Mucosa of rectum (tissue), 2 donors: ENCODE results near the gene CC2D1B.

Source experiments
- H3K27ac ChIP-seq, 2 donors: one replicate each; pipeline ENCODE4 v1.7.0; 2013; ENCODE audit warnings: inconsistent platforms in 2 of 2, low read depth in 2 of 2, low read length in 2 of 2
- H3K27me3 ChIP-seq, 2 donors: one replicate each; pipeline ENCODE4 v1.7.0; 2013; ENCODE audit warnings: low read length in 2 of 2; ENCODE audit not compliant: control insufficient read depth in 2 of 2, insufficient read depth in 2 of 2
- H3K36me3 ChIP-seq, 2 donors: one replicate each; pipeline ENCODE4 v1.7.0; 2013; ENCODE audit warnings: low read length in 2 of 2; ENCODE audit not compliant: control insufficient read depth in 2 of 2, insufficient read depth in 2 of 2
- H3K4me1 ChIP-seq, 2 donors: one replicate each; pipeline ENCODE4 v1.7.0; 2013; ENCODE audit warnings: low read length in 2 of 2, mild to moderate bottlenecking in 1 of 2; ENCODE audit not compliant: control insufficient read depth in 2 of 2, insufficient read depth in 2 of 2
- H3K4me3 ChIP-seq, 2 donors: one replicate each; pipeline ENCODE4 v1.7.0; 2013; ENCODE audit warnings: low read length in 2 of 2
- H3K9ac ChIP-seq, 2 donors: one replicate each; pipeline ENCODE4 v1.7.0; 2013; ENCODE audit warnings: low read length in 2 of 2, low read depth in 1 of 2, mild to moderate bottlenecking in 1 of 2
- H3K9me3 ChIP-seq, 2 donors: one replicate each; pipeline ENCODE4 v1.7.0; 2013; ENCODE audit warnings: low read length in 2 of 2; ENCODE audit not compliant: control insufficient read depth in 2 of 2
- donor health status: healthy.
- donor health status: Normal muscosa, but diverticular disease.

Gene CC2D1B, protein sequence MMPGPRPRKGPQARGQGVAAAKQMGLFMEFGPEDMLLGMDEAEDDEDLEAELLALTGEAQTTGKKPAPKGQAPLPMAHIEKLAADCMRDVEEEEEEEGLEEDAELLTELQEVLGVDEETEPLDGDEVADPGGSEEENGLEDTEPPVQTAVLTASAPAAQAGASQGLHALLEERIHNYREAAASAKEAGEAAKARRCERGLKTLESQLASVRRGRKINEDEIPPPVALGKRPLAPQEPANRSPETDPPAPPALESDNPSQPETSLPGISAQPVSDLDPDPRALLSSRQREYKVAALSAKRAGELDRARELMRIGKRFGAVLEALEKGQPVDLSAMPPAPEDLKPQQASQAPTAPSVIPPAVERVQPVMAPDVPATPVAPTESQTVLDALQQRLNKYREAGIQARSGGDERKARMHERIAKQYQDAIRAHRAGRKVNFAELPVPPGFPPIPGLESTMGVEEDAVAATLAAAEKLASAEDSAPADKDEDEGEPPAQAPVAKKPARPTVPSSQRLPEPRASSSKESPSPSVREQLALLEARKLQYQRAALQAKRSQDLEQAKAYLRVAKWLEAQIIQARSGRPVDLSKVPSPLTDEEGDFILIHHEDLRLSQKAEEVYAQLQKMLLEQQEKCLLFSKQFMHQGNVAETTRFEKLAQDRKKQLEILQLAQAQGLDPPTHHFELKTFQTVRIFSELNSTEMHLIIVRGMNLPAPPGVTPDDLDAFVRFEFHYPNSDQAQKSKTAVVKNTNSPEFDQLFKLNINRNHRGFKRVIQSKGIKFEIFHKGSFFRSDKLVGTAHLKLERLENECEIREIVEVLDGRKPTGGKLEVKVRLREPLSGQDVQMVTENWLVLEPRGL

DNA sequence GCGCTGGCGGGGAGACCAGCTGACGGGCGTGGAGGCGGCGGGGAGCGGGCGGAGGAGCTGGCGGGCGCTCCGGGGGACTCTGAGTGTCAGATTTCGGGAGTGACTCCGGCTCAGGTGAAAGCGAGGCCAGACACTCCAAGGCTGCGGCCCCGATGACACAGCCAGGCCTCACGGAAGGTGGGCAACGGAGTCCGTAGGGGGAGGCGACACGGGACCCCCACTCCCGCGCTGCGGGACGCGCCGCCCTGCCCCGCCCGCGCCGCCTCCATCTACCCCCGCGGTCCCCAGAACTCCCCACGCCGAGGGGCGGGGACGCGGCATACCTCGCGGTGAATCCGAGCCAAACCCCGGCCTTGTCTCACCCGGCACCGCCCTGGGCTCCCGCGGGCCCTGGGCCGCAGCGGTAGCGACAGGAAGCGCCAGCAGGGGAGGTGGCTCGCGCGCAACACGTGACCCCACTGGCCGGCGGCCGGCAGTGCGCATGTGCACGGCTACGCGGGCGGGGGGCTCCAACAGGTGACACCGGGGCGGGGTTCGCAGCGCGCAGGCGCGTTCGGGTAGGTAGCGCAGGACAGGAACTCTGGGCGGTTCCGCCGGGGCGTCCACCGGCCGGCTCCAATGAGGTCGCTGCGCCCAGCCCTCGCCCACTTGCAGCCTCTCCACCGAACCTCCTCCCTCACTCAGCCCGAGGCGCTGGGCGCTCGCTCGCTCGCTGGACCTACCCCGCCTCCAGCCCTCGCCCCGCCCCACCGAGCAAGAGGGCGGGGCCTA, at the start of gene CC2D1B:
TSS of gene CC2D1B (minus strand) at position 460 of the 771 bp plus-strand sequence. CDS start 1,585 bp downstream, outside the sequence.
- peaks cover 10 to 17% of the 10 kb centered on the region in 2 donors for H3K36me3 ChIP-seq
- H3K4me3 ChIP-seq = peak within 1 kb of the TSS; percentile 71 to 85
- H3K27ac ChIP-seq = peak within 1 kb of the TSS; percentile 93 to 97
- H3K4me1 ChIP-seq = peaks cover 14% of the 10 kb centered on the region in 2 donors
- peak within 1 kb of the TSS; percentile 87 to 96 for H3K9ac ChIP-seq
- H3K9me3 ChIP-seq = no peaks in the 10 kb centered on the region
- no peaks in the 10 kb centered on the region for H3K27me3 ChIP-seq

- Histone ChIP-seq H3K27ac (no peak overlapping the region), H3K4me1 (peaks cover 9 to 14% of the 10 kb centered on the region in 2 donors), H3K9me3 (no peaks in the 10 kb centered on the region), H3K36me3 (peaks cover 60 to 78% of the 10 kb centered on the region in 2 donors), H3K27me3 (no peaks in the 10 kb centered on the region), H3K4me3 (no peak overlapping the region), H3K9ac (no peak overlapping the region)
Measured at GRCh38 chr1:52414942-52415341, 48.9 kb upstream of the CC2D1B start.

- H3K27me3 ChIP-seq = no peaks in the 10 kb centered on the region
- H3K27ac ChIP-seq = peak overlapping the region; percentile 70 to 81
- H3K4me1 ChIP-seq = peaks cover 9 to 14% of the 10 kb centered on the region in 2 donors
- H3K4me3 ChIP-seq = peak overlapping the region; percentile 27 to 36
- no peak overlapping the region for H3K9ac ChIP-seq
- H3K9me3 ChIP-seq = no peaks in the 10 kb centered on the region
- peaks cover 69 to 87% of the 10 kb centered on the region in 2 donors for H3K36me3 ChIP-seq
Measured at GRCh38 chr1:52413410-52413989, 47.5 kb upstream of the CC2D1B start.

DNA sequence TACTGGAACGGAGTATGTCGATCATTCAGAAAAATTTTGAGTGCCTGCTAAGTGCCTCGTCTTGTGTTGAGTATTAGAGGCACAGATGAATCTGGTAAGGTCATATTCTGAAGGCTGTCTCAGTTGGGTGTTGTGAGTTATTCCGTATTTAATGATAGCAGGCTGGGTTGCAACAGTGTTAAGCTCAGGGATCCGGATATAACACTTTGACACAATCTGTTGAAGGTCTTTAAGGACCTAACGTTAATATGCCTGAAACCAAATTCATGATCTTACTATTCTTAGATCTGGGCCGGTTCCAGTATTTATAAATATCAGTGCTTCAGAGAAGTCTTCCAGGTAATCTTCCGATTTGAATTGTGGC, 39.0 kb upstream of the CC2D1B start:
- peaks cover 18 to 22% of the 10 kb centered on the region in 2 donors for H3K4me1 ChIP-seq
- no peaks in the 10 kb centered on the region for H3K9me3 ChIP-seq
- H3K4me3 ChIP-seq = peak overlapping the region; percentile 96 to 97
- H3K36me3 ChIP-seq = peaks cover 18 to 29% of the 10 kb centered on the region in 2 donors
- H3K27ac ChIP-seq = peak overlapping the region; percentile 94 to 99
- H3K27me3 ChIP-seq = no peaks in the 10 kb centered on the region
- peak overlapping the region; percentile 85 to 99 for H3K9ac ChIP-seq

- peaks cover 18 to 22% of the 10 kb centered on the region in 2 donors for H3K4me1 ChIP-seq
Measured at GRCh38 chr1:52404116-52404974, 38.3 kb upstream of the CC2D1B start, which contains the start of the genes ORC1 and PRPF38A. Gene ORC1 (minus strand): TSS chr1:52404423. CDS start chr1:52402223, 2,200 bp downstream. Gene PRPF38A (plus strand): TSS chr1:52404602. CDS start chr1:52404750, 148 bp downstream.

GRCh38 chr1:52403566-52404115, 37.6 kb upstream of the CC2D1B start:
- peak overlapping the region; percentile 96 to 97 for H3K4me3 ChIP-seq
- H3K36me3 ChIP-seq = peaks cover 6 to 17% of the 10 kb centered on the region in 2 donors
- H3K4me1 ChIP-seq = peaks cover 18 to 22% of the 10 kb centered on the region in 2 donors
- no peaks in the 10 kb centered on the region for H3K27me3 ChIP-seq
- peak overlapping the region; percentile 11 to 94 for H3K27ac ChIP-seq
- H3K9me3 ChIP-seq = no peaks in the 10 kb centered on the region
- peak overlapping the region; percentile 85 to 99 for H3K9ac ChIP-seq

More at GRCh38 chr1:52404116-52404974, 38.3 kb upstream of the CC2D1B start, which contains the start of the genes ORC1 and PRPF38A:
- Histone ChIP-seq H3K27ac (peak within 1 kb of the TSS; percentile 94 to 99), H3K27me3 (no peaks in the 10 kb centered on the region), H3K4me3 (peak within 1 kb of the TSS; percentile 96 to 97), H3K9ac (peak within 1 kb of the TSS; percentile 85 to 99), H3K36me3 (peaks cover 13 to 24% of the 10 kb centered on the region in 2 donors), H3K9me3 (no peaks in the 10 kb centered on the region)

DNA sequence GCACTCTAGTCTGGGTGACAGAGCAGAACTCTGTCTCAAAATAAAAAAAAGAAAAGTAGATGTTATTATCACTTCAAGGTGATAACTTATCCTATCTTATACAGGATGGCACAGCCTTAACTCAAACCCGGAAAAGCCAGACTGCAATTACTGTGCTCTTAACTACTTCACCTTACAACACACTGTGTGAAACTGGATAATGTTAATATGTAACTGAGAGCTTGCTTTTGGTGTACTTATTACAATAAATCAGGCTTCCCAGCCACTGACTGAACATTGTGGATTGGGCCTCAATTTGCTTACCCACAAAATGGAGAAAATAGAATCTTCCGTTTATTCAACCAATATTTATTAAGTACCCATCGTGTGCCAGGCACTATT, 36.8 kb upstream of the CC2D1B start:
- Histone ChIP-seq H3K27ac (peak overlapping the region; percentile 45 to 94), H3K4me3 (peak overlapping the region; percentile 8 to 96), H3K9ac (peak overlapping the region; percentile 3 to 17)

GRCh38 chr1:52400131-52400530, 34.1 kb upstream of the CC2D1B start:
- no peak overlapping the region for H3K9ac ChIP-seq
- peaks cover 0 to 3% of the 10 kb centered on the region in 2 donors for H3K36me3 ChIP-seq
- H3K27me3 ChIP-seq = no peaks in the 10 kb centered on the region
- H3K9me3 ChIP-seq = no peaks in the 10 kb centered on the region
- H3K4me3 ChIP-seq = no peak overlapping the region
- H3K4me1 ChIP-seq = peaks cover 11 to 13% of the 10 kb centered on the region in 2 donors
- H3K27ac ChIP-seq = no peak overlapping the region

More for the DNA sequence above, 36.8 kb upstream of the CC2D1B start:
- Histone ChIP-seq H3K4me1 (peaks cover 18 to 22% of the 10 kb centered on the region in 2 donors), H3K27me3 (no peaks in the 10 kb centered on the region), H3K36me3 (peaks cover 0 to 10% of the 10 kb centered on the region in 2 donors), H3K9me3 (no peaks in the 10 kb centered on the region)
